Neural progenitor cell (in vitro differentiated cells): Measurements from ENCODE around the gene TXNDC17. TPM values are rescaled to one million over a fixed set of nuclear protein-coding genes. Genes with fewer than 3 reads are reported as not detected.

ENCODE experiments used
- DNase-seq: peaks from one replicate; pipeline ENCODE4 v3.0.0-alpha.2; 2016; ENCODE audit warnings: low spot score
- H2AFZ ChIP-seq: fragments of 200-600 bp; sonication (generic); replicated peaks from 2 replicates; pipeline ENCODE4 v1.6.1; 2016; ENCODE audit warnings: antibody characterized with exemption
- H3F3A ChIP-seq: fragments of 200-600 bp; sonication (generic); 2 replicates; pipeline ENCODE4 v1.6.1; 2016; ENCODE audit warnings: antibody characterized with exemption, low read depth
- H3K27ac ChIP-seq: fragments of 200-600 bp; sonication (generic); 2 replicates; pipeline ENCODE4 v1.5.1; 2016; ENCODE audit warnings: mild to moderate bottlenecking
- H3K27me3 ChIP-seq: fragments of 200-600 bp; sonication (generic); 2 replicates; pipeline ENCODE4 v1.6.1; 2016; ENCODE audit warnings: mild to moderate bottlenecking, moderate library complexity
- H3K36me3 ChIP-seq: fragments of 200-600 bp; sonication (generic); 2 replicates; pipeline ENCODE4 v1.5.1; 2016
- H3K4me1 ChIP-seq: fragments of 200-600 bp; sonication (generic); 2 replicates; pipeline ENCODE4 v1.6.1; 2016; ENCODE audit warnings: mixed run types
- H3K4me2 ChIP-seq: fragments of 200-600 bp; sonication (generic); 2 replicates; pipeline ENCODE4 v1.6.1; 2016
- H3K4me3 ChIP-seq: fragments of 200-600 bp; sonication (generic); 2 replicates; pipeline ENCODE4 v1.5.1; 2016
- H3K79me2 ChIP-seq: fragments of 200-600 bp; sonication (generic); 2 replicates; pipeline ENCODE4 v1.6.1; 2016; ENCODE audit warnings: low read depth
- H3K9ac ChIP-seq: fragments of 200-600 bp; sonication (generic); 2 replicates; pipeline ENCODE4 v1.6.1; 2016
- H3K9me3 ChIP-seq: fragments of 200-600 bp; sonication (generic); 2 replicates; pipeline ENCODE4 v1.5.1; 2016; ENCODE audit warnings: low read depth
- H4K20me1 ChIP-seq: fragments of 200-600 bp; sonication (generic); 2 replicates; pipeline ENCODE4 v1.6.1; 2016; ENCODE audit warnings: low read depth
- H3K27ac Mint-ChIP-seq: 3 replicates; pipeline ENCODE4 v1.8.0; 2021; ENCODE audit warnings: mixed read lengths
- H3K27me3 Mint-ChIP-seq: 2 replicates; pipeline ENCODE4 v1.8.0; 2022; ENCODE audit warnings: low read depth, mild to moderate bottlenecking, inconsistent platforms, moderate library complexity, mixed read lengths; ENCODE audit not compliant: insufficient read depth
- H3K36me3 Mint-ChIP-seq: 3 replicates; pipeline ENCODE4 v1.8.0; 2021; ENCODE audit warnings: mixed read lengths
- H3K4me1 Mint-ChIP-seq: 3 replicates; pipeline ENCODE4 v1.8.0; 2021; ENCODE audit warnings: mixed read lengths
- H3K4me3 Mint-ChIP-seq: 3 replicates; pipeline ENCODE4 v1.8.0; 2021; ENCODE audit warnings: mild to moderate bottlenecking, moderate library complexity, mixed read lengths
- H3K9me3 Mint-ChIP-seq: 3 replicates; pipeline ENCODE4 v1.8.0; 2020; ENCODE audit warnings: mixed read lengths
- EZH2 ChIP-seq: fragments of 200-600 bp; sonication (generic); IDR thresholded peaks from 2 replicates; pipeline ENCODE4 v1.6.1; 2017; ENCODE audit warnings: antibody characterized with exemption, mild to moderate bottlenecking, moderate library complexity
- EZH2phosphoT487 ChIP-seq: fragments of 200-600 bp; sonication (generic); IDR thresholded peaks from 2 replicates; pipeline ENCODE4 v1.6.1; 2017; ENCODE audit warnings: antibody characterized with exemption
- total RNA-seq: library from RNA; depleted of rRNA; stranded (reverse); fragments of >200 nt; gene quantifications from 2 replicates; pipeline ENCODE4 v1.2.3, GENCODE V29; 2015; ENCODE audit warnings: low replicate concordance
- TF ChIP-seq, protein P1 (sequence below): fragments of 200-600 bp; sonication (generic); IDR thresholded peaks from 2 replicates; pipeline ENCODE4 v1.5.1; 2017; ENCODE audit warnings: antibody characterized with exemption, mild to moderate bottlenecking

Gene TXNDC17
- total RNA-seq, 1 donor from 2014 or later: 175 TPM

DNA sequence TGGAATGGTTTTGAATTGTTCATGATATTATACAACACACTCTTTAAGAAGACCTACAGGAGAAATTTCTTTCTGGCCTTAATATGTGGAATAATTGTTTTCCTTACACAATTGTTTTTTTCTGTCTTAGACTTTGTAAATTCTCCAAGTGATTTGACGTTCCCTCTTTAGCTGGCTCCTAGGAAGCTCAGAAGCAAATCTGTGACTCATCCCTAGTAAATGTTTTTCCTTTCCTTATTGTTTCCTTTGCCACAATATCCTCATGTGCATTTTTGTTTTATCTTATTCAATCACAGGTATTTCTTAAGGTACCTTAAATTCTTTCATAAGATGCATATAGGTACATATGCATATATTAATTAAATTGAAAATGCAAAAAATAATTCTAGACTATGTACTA is 13.8 kb upstream of the TXNDC17 start:
- H3K36me3 Mint-ChIP-seq: peaks cover 19% of the 10 kb centered on the region
- no peaks in the 10 kb centered on the region for H3K27me3 Mint-ChIP-seq
- Histone ChIP-seq H3K36me3 (peaks cover 6% of the 10 kb centered on the region), H4K20me1 (no peaks in the 10 kb centered on the region), H3K4me2 (no peak overlapping the region), H3K4me1 (no peaks in the 10 kb centered on the region), H3F3A (no peaks in the 10 kb centered on the region), H3K9ac (no peak overlapping the region), H3K79me2 (peaks cover 2% of the 10 kb centered on the region), H3K9me3 (no peaks in the 10 kb centered on the region), H3K27ac (no peak overlapping the region), H3K27me3 (no peaks in the 10 kb centered on the region), H2AFZ (no peak overlapping the region), H3K4me3 (no peak overlapping the region)
- no peak overlapping the region for H3K27ac Mint-ChIP-seq
- H3K4me3 Mint-ChIP-seq: no peak overlapping the region
- no peak for DNase-seq
- TF ChIP-seq EZH2 (no peak), EZH2phosphoT487 (no peak)
- TF ChIP-seq, protein P1, sequence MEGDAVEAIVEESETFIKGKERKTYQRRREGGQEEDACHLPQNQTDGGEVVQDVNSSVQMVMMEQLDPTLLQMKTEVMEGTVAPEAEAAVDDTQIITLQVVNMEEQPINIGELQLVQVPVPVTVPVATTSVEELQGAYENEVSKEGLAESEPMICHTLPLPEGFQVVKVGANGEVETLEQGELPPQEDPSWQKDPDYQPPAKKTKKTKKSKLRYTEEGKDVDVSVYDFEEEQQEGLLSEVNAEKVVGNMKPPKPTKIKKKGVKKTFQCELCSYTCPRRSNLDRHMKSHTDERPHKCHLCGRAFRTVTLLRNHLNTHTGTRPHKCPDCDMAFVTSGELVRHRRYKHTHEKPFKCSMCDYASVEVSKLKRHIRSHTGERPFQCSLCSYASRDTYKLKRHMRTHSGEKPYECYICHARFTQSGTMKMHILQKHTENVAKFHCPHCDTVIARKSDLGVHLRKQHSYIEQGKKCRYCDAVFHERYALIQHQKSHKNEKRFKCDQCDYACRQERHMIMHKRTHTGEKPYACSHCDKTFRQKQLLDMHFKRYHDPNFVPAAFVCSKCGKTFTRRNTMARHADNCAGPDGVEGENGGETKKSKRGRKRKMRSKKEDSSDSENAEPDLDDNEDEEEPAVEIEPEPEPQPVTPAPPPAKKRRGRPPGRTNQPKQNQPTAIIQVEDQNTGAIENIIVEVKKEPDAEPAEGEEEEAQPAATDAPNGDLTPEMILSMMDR: no peak
- H3K9me3 Mint-ChIP-seq: no peaks in the 10 kb centered on the region
- H3K4me1 Mint-ChIP-seq: no peaks in the 10 kb centered on the region

DNA sequence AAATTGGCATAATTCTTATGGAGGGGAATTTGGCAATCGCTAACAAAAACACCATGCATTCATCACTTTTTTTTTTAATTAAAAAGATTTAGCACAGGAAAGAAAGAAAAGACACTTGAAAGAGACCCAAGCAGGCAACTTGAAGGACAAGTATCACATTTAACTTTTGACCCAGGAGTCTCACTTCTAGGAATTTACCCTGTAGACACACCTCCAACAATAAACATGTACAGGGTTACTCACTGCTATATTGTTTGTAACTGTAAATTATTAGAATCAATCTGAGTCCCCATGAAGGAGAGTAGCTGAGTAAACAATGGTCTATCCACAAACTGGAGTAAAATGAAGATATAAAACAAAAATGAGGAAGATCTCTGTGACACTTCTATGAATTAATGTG is 10.5 kb upstream of the TXNDC17 start:
- Histone ChIP-seq H3K4me1 (no peaks in the 10 kb centered on the region), H3K27me3 (no peaks in the 10 kb centered on the region), H3F3A (no peaks in the 10 kb centered on the region), H3K4me3 (no peak overlapping the region), H3K9ac (no peak overlapping the region), H3K4me2 (no peak overlapping the region), H3K27ac (no peak overlapping the region), H4K20me1 (no peaks in the 10 kb centered on the region), H3K79me2 (peaks cover 2% of the 10 kb centered on the region), H3K36me3 (peaks cover 18% of the 10 kb centered on the region), H3K9me3 (no peaks in the 10 kb centered on the region), H2AFZ (no peak overlapping the region)
- Mint-ChIP-seq H3K27ac (no peak overlapping the region), H3K9me3 (no peaks in the 10 kb centered on the region), H3K4me3 (no peak overlapping the region), H3K27me3 (no peaks in the 10 kb centered on the region), H3K36me3 (peaks cover 37% of the 10 kb centered on the region), H3K4me1 (no peaks in the 10 kb centered on the region)
- TF ChIP-seq EZH2: no peak
- TF ChIP-seq, protein P1: no peak
- DNase-seq: no peak

DNA sequence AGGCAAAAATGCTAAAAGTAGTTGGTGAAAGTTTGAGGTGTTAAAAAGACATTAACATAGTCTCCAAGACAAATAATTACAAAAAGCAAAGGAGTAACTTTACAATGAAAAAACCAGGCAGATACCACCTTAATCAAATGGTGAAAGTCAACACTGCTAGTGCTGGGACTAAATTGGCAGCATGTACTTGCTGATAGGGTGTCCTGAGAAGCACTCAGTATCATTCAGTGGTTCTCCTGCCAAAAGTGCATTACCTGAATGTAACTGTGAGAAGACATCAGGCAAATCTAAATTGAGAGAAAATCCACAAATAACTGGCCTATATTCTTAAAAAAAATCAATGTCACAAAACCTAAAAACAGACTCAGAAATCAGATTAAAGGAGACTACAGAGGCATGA is 8.3 kb upstream of the TXNDC17 start:
- no peaks in the 10 kb centered on the region for H4K20me1 ChIP-seq
- H3K36me3 ChIP-seq: peaks cover 18% of the 10 kb centered on the region
- no peaks in the 10 kb centered on the region for H3K27me3 Mint-ChIP-seq
- H3K9ac ChIP-seq: no peak overlapping the region
- H3K4me3 ChIP-seq: no peak overlapping the region
- H3K4me3 Mint-ChIP-seq: no peak overlapping the region
- no peak for DNase-seq
- no peaks in the 10 kb centered on the region for H3K4me1 ChIP-seq
- H3K9me3 ChIP-seq: no peaks in the 10 kb centered on the region
- H3K4me1 Mint-ChIP-seq: no peaks in the 10 kb centered on the region
- H3K27ac ChIP-seq: no peak overlapping the region
- H3K79me2 ChIP-seq: peaks cover 2% of the 10 kb centered on the region
- H3F3A ChIP-seq: no peaks in the 10 kb centered on the region
- H3K36me3 Mint-ChIP-seq: peaks cover 45% of the 10 kb centered on the region
- no peak overlapping the region for H3K4me2 ChIP-seq
- TF ChIP-seq, protein P1: no peak
- TF ChIP-seq EZH2phosphoT487: no peak
- TF ChIP-seq EZH2: no peak
- H3K27me3 ChIP-seq: no peaks in the 10 kb centered on the region
- H3K9me3 Mint-ChIP-seq: no peaks in the 10 kb centered on the region
- no peak overlapping the region for H2AFZ ChIP-seq
- no peak overlapping the region for H3K27ac Mint-ChIP-seq
